Activated CD8-positive, alpha-beta memory T cell treated with anti-CD3 and anti-CD28 coated beads for 1 hour (primary cell): Measurements from ENCODE around the gene CFAP46.
"Not testable (repeated sequence)": the region's sequence is repeated elsewhere in the genome, so short reads cannot be mapped to it uniquely, and the experiment has no call there.

Source experiments
- DNase-seq, 2 donors: peaks; one replicate each; pipeline ENCODE4 v3.0.0-alpha.2; 2020; ENCODE audit warnings: low read depth in 1 of 2; ENCODE audit errors: extremely low read depth in 1 of 2

Gene CFAP46

DNA sequence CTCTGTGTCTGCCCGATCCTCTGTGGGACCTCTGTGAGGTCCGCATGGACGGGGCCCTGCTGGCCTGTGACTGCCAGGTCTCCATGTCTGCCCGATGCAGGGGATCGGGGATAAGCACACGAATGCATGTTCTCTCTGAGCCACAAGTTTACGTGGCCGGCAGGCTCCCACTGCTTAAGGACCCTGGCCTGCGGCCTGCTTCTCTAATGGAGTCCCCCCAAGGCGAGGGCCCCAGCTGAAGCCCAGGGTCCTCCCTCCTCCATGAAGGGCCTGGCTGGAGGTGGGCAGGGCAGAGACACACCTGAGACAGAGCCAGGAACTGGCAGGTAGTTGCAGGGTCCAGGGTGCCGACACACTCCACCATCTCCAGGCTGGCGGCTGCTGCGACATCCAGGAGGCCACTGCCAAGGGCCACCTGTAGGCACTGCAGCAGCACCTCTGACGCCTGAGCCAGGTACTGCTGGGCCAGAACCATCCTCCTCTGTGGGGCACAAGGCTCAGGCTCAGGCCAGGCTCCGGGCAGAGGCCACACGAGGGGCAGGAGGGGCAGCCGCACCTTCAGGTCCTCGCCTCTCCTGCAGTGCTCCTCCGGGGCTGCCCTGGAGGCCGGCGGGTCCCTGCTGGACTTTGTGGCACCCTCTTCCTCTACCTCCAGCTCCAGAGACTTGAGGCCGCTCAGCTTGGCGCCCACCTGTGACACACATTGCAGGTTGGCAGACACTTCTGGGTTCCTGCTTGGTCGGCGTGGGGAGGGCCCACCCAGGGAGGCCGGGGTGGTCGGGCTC lies 95.5 kb downstream of the CFAP46 start:
- DNase-seq, result no peak

- no peak for DNase-seq
Observed at GRCh38 chr10:132845780-132846595, 96.4 kb downstream of the CFAP46 start.

DNA sequence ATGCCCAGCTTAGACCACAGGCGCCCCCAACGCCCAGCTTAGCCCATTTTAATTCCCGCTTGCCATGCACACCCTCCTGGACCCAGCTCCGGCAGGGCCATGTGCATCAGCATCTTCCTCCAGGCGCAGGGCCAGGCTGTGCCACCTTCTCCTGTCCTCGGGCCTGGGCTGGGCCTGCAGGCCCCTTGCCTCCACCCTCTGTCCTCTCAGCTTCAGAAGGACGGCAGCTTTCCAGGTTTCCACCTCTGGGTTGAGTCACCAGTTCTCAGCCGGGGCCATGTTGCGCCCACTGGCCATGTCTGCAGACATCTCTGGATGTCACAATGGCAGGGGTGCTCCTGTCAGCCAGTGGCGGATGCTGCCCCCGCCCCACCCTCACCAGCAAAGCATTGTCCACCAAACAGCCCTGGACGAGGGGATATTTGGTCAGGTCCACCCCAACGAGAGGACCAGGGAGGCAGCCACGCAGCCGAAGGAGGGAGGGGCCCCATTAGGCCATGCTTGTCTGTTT lies 97.3 kb downstream of the CFAP46 start:
- DNase-seq, result no peak

DNA sequence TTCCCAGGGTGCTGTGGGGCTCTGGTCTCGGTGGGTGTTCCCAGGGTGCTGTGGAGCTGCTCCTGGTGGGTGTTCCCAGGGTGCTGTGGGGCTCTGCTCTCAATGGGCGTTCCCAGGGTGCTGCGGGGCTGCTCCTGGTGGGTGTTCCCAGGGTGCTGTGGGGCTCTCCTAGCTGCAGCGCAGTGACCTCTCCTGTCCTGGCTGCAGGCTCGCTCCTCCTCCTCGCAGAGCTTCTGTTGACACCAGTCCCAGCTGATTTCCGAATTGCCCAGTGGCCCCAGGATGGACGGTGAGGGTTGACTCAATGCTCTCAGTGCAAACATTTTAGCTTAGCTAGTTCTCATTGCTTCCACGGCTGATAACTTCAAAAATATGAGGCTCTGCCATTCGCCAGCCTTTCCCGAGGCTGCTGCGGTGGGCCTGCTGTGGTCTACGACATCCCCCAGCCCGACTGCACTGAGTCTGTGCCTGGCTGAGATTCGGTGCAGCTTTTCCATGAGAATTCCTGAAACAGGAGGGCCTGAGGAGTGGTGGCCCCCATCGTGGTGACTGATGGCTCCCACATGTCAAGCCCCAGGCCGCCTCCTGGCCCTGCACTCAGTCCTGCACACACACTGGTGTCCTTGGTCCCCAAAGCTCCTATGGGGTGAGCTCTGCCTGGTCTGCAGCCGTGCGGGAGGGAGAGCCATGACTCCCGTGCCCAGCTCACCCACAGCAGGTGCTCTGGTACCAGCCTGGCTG lies 98.1 kb downstream of the CFAP46 start:
- DNase-seq, result no peak

DNA sequence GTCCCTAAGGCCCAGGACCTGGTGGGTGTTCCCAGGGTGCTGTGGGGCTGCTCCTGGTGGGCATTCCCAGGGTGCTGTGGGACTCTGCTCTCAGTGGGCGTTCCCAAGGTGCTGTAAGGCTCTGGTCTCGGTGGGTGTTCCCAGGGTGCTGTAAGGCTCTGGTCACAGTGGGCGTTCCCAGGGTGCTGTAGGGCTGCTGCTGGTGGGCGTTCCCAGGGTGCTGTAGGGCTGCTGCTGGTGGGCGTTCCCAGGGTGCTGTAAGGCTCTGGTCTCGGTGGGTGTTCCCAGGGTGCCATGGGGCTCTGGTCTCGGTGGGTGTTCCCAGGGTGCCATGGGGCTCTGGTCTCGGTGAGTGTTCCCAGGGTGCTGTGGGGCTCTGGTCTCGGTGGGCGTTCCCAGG lies 99.1 kb downstream of the CFAP46 start:
- not testable (repeated sequence) for DNase-seq

- DNase-seq, result no peak
Observed at GRCh38 chr10:132842397-132842796, 100.0 kb downstream of the CFAP46 start.

DNA sequence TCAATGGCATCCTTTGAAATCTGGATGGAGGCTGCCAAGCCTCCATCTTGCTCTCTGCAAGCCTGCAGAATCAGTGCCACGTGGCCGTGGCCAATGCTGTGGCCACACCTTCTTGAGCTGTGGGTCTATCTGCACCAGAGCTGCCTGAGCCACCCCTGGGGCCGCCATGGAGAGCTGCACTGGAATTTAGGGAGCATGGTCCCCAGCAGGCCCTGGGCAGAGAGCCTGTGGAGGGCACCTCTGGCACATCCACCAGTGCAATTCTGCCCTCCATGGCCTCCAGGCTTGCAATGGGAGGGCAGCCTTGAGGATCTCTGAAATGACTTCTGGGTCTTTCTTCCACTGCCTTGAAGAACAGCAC lies 100.8 kb downstream of the CFAP46 start:
- no peak for DNase-seq

- no peak for DNase-seq
Observed at GRCh38 chr10:132840698-132841614, 101.4 kb downstream of the CFAP46 start.

GRCh38 chr10:132839061-132839460 lies 103.3 kb downstream of the CFAP46 start:
- no peak for DNase-seq

- DNase-seq, result no peak
Observed at GRCh38 chr10:132838346-132838970, 103.9 kb downstream of the CFAP46 start.

- DNase-seq, result no peak
Observed at GRCh38 chr10:132837905-132838304, 104.5 kb downstream of the CFAP46 start.

GRCh38 chr10:132836832-132837540 lies 105.4 kb downstream of the CFAP46 start:
- peak in 1 of 2 donors; percentile 36 for DNase-seq

- no peak for DNase-seq
Observed at GRCh38 chr10:132836248-132836831, 106.0 kb downstream of the CFAP46 start.

GRCh38 chr10:132835848-132836233 lies 106.5 kb downstream of the CFAP46 start:
- DNase-seq, result no peak

GRCh38 chr10:132834891-132835847 lies 107.2 kb downstream of the CFAP46 start:
- no peak for DNase-seq

DNA sequence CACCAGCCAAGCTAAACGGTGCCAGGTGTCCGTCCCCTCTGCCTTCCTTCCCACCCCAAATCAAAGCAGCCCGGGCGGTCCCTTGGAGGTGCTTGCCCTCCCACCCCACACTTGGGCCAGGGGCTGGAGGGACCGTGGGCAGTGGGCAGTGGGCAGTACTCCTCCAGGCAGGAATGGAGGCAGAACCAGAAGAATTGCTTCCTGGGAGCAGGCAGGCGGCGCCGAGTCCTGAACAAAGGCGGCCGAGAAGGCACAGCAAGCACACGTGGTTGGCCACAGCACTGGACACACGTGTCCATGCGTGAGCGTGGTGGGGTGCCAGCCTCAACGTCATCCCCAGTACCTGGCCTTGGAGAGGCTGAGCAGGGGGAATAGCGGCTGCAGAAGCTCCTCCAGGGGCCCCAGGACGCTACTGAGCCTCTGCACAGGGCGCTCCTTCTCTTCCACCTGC lies 108.0 kb downstream of the CFAP46 start:
- no peak for DNase-seq

GRCh38 chr10:132833421-132834111 lies 108.8 kb downstream of the CFAP46 start:
- no peak for DNase-seq
